SK-N-SH (cell line): ENCODE measurements around the gene GCLC. TPM values are rescaled to one million over a fixed set of nuclear protein-coding genes. Genes with fewer than 3 reads are reported as not detected.

Experiments used
- CTCF ChIA-PET: fragments of 300-600, 350-600 bp; formaldehyde crosslinking; extraction: SDS; loops from one replicate; lab custom pipeline; 2021; lab: Yijun Ruan, JAX
- POLR2A ChIA-PET: fragments of 350-600 bp; sonication (Branson Sonifier 250); formaldehyde crosslinking; extraction: SDS; loops from one replicate; lab custom pipeline; 2020; ENCODE audit warnings: antibody characterized with exemption, inconsistent platforms; lab: Yijun Ruan, JAX
- DNase-seq: peaks from one replicate; pipeline ENCODE4 v3.0.0; 2012
- H2AFZ ChIP-seq: fragments of 200-600 bp; sonication (generic); 2 replicates; pipeline ENCODE4 v1.8.1; 2016; ENCODE audit warnings: antibody characterized with exemption, mild to moderate bottlenecking, low read depth
- H3F3A ChIP-seq: fragments of 200-600 bp; sonication (generic); replicated peaks from 2 replicates; pipeline ENCODE3; 2016; ENCODE audit warnings: antibody characterized with exemption, mild to moderate bottlenecking; ENCODE audit not compliant: insufficient read depth
- H3K27ac ChIP-seq, 2 experiments: fragments of 200-500 bp in 1 of 2; fragments of 200-600 bp in 1 of 2; sonication (Bioruptor generic) in 1 of 2; sonication (generic), shearing (Covaris generic) in 1 of 2; 2 replicates each; pipeline versions ENCODE4 v1.5.1 to v1.6.1; 2014 to 2016; ENCODE audit warnings: low read depth in 2 of 2, inconsistent platforms in 1 of 2, low read length in 1 of 2, mild to moderate bottlenecking in 1 of 2, mixed read lengths in 1 of 2
- H3K27me3 ChIP-seq: fragments of 200-600 bp; sonication (generic), shearing (Covaris generic); 2 replicates; pipeline ENCODE4 v1.6.1; 2016; ENCODE audit warnings: mixed run types; ENCODE audit not compliant: insufficient read depth
- H3K36me3 ChIP-seq, 2 experiments: fragments of 200-500 bp in 1 of 2; fragments of 200-600 bp in 1 of 2; sonication (Bioruptor generic) in 1 of 2; sonication (generic) in 1 of 2; replicated peaks in 1 of 2; 2 replicates each; pipeline versions ENCODE3 to v1.5.1; 2014 to 2016; ENCODE audit warnings: low read length in 1 of 2, mild to moderate bottlenecking in 1 of 2; ENCODE audit not compliant: insufficient read depth in 2 of 2, control insufficient read depth in 1 of 2
- H3K4me1 ChIP-seq, 2 experiments: fragments of 200-500 bp in 1 of 2; fragments of 200-600 bp in 1 of 2; sonication (Bioruptor generic) in 1 of 2; sonication (generic), shearing (Covaris generic) in 1 of 2; 2 replicates each; pipeline versions ENCODE4 v1.5.1 to v1.6.1; 2014 to 2016; ENCODE audit warnings: low read depth in 1 of 2, low read length in 1 of 2, mixed run types in 1 of 2; ENCODE audit not compliant: insufficient read depth in 2 of 2, control insufficient read depth in 1 of 2
- H3K4me2 ChIP-seq: fragments of 200-600 bp; sonication (generic), shearing (Covaris generic); 2 replicates; pipeline ENCODE4 v1.6.1; 2017; ENCODE audit warnings: mixed run types
- H3K4me3 ChIP-seq, 2 experiments: fragments of 200-500 bp in 1 of 2; fragments of 200-600 bp in 1 of 2; sonication (Bioruptor generic) in 1 of 2; sonication (generic), shearing (Covaris generic) in 1 of 2; 2 replicates each; pipeline versions ENCODE4 v1.5.1 to v1.8.1; 2014 to 2016; ENCODE audit warnings: low read depth in 2 of 2, inconsistent platforms in 1 of 2, low read length in 1 of 2, mild to moderate bottlenecking in 1 of 2, mixed read lengths in 1 of 2, moderate library complexity in 1 of 2
- H3K79me2 ChIP-seq: fragments of 200-600 bp; sonication (generic); 2 replicates; pipeline ENCODE4 v1.8.1; 2017; ENCODE audit warnings: mild to moderate bottlenecking; ENCODE audit not compliant: insufficient read depth
- H3K9ac ChIP-seq: fragments of 200-600 bp; sonication (generic); 2 replicates; pipeline ENCODE4 v1.6.1; 2017; ENCODE audit warnings: mixed run types
- H3K9me2 ChIP-seq: fragments of 200-600 bp; sonication (generic); 2 replicates; pipeline ENCODE4 v1.6.1; 2017; ENCODE audit warnings: mixed run types
- H3K9me3 ChIP-seq: fragments of 200-600 bp; sonication (generic); 2 replicates; pipeline ENCODE4 v1.6.1; 2017; ENCODE audit warnings: mixed run types, mild to moderate bottlenecking, moderate library complexity
- H4K20me1 ChIP-seq: fragments of 200-600 bp; sonication (generic); 2 replicates; pipeline ENCODE4 v1.6.1; 2017; ENCODE audit warnings: mild to moderate bottlenecking, mixed run types; ENCODE audit not compliant: insufficient read depth
- CTCF ChIP-seq: fragments of 200-600 bp; sonication (generic); IDR thresholded peaks from 2 replicates; pipeline ENCODE4 v1.6.1; 2017; ENCODE audit warnings: antibody characterized with exemption, mild to moderate bottlenecking, moderate library complexity
- GATA2 ChIP-seq: sonication (generic); formaldehyde crosslinking; IDR thresholded peaks from 2 replicates; pipeline ENCODE4 v1.5.0; 2020; ENCODE audit warnings: mild to moderate bottlenecking, missing genetic modification reagents
- IRF3 ChIP-seq: fragments of 150-350 bp; IDR thresholded peaks from 2 replicates; pipeline ENCODE4 v1.6.1; 2016; ENCODE audit warnings: mild to moderate bottlenecking, low read depth, low read length
- MXI1 ChIP-seq: IDR thresholded peaks from 2 replicates; pipeline ENCODE4 v1.6.1; 2012; ENCODE audit warnings: mild to moderate bottlenecking, low read depth, low read length, improper control_type of control experiment
- NFIC ChIP-seq: IDR thresholded peaks from 2 replicates; pipeline ENCODE4 v1.4.0; 2012; ENCODE audit warnings: borderline replicate concordance
- NRF1 ChIP-seq: IDR thresholded peaks from 2 replicates; pipeline ENCODE4 v1.6.1; 2012; ENCODE audit warnings: low read depth, mild to moderate bottlenecking, low read length
- REST ChIP-seq: IDR thresholded peaks from 2 replicates; pipeline ENCODE4 v1.6.1; 2012; ENCODE audit warnings: mild to moderate bottlenecking, low read depth, low read length, moderate library complexity
- RFX5 ChIP-seq: IDR thresholded peaks from 2 replicates; pipeline ENCODE4 v1.6.1; 2012; ENCODE audit warnings: mild to moderate bottlenecking, improper control_type of control experiment, low read length
- RXRA ChIP-seq: IDR thresholded peaks from 2 replicates; pipeline ENCODE4 v1.4.0; 2012; ENCODE audit warnings: low read depth, mild to moderate bottlenecking, borderline replicate concordance
- TAF1 ChIP-seq: IDR thresholded peaks from 2 replicates; pipeline ENCODE4 v1.6.1; 2012; ENCODE audit warnings: low read depth, mild to moderate bottlenecking, low read length, moderate library complexity, borderline replicate concordance
- USF2 ChIP-seq: fragments of 150-350 bp; IDR thresholded peaks from 2 replicates; pipeline ENCODE4 v1.6.1; 2017; ENCODE audit warnings: antibody characterized with exemption, low read length, low read depth, borderline replicate concordance
- YY1 ChIP-seq: IDR thresholded peaks from 2 replicates; pipeline ENCODE4 v1.4.0; 2012; ENCODE audit warnings: low read depth, mild to moderate bottlenecking
- WGBS: methylation state at CpG from one replicate; pipeline ENCODE4 v1.1.6; 2017; ENCODE audit warnings: low lambda C conversion rate; 5-methylcytosine and 5-hydroxymethylcytosine counted together
- polyA plus RNA-seq, 3 experiments: library from polyadenylated mRNA; depleted of rRNA; stranded (reverse); fragments of >200 nt; gene quantifications; 2 replicates each; pipeline ENCODE4 v1.2.3, GENCODE V29; 2012

GCLC gene
- polyA plus RNA-seq, 1 of the 3 experiments (the other 2 are of a cell fraction): 7.5 TPM

GRCh38 chr6:53479871-53480270, 65.0 kb downstream of the GCLC start:
- Histone ChIP-seq H3K4me1 (peaks cover 0 to 8% of the 10 kb centered on the region in 2 experiments; a peak in 2 of 4 replicates), H3K4me3 (no peak overlapping the region), H2AFZ (no peak overlapping the region)
- WGBS: 49% methylated on average over 1 of the region's 1 CpG
- TF ChIP-seq YY1 (no peak), REST (no peak), USF2 (no peak), IRF3 (no peak), NFIC (no peak), TAF1 (no peak), GATA2 (CRISPR knock-in tag) (no peak), NRF1 (no peak)
- TF ChIP-seq, all 33 proteins: peak for 0
- Histone ChIP-seq H3K27me3 (no peaks in the 10 kb centered on the region; the same call in 1 of the 2 replicates), H4K20me1 (no peaks in the 10 kb centered on the region), H3K9me2 (no peaks in the 10 kb centered on the region), H3K36me3 (no peaks in the 10 kb centered on the region), H3F3A (no peaks in the 10 kb centered on the region), H3K9me3 (no peaks in the 10 kb centered on the region), H3K79me2 (no peaks in the 10 kb centered on the region), H3K4me2 (no peak overlapping the region), H3K27ac (no peak overlapping the region), H3K9ac (no peak overlapping the region)
- no peak for DNase-seq
- CTCF ChIA-PET: interaction anchor here (1.1 to 3.5 kb wide), 4 partner anchors 13 to 307 kb away, joined by 3 to 12 read pairs (median 5); no protein-coding TSS in a partner anchor
- POLR2A ChIA-PET: no interaction called here

GRCh38 chr6:53476964-53477363, 67.9 kb downstream of the GCLC start:
- H4K20me1 ChIP-seq: no peaks in the 10 kb centered on the region
- H3K4me3 ChIP-seq: no peak overlapping the region
- no peaks in the 10 kb centered on the region for H3K9me2 ChIP-seq
- H2AFZ ChIP-seq: no peak overlapping the region
- no peaks in the 10 kb centered on the region for H3K9me3 ChIP-seq
- H3K27ac ChIP-seq: no peak overlapping the region
- no peak for DNase-seq
- no peaks in the 10 kb centered on the region for H3K4me1 ChIP-seq
- H3F3A ChIP-seq: no peaks in the 10 kb centered on the region
- WGBS: 91% methylated on average over 1 of the region's 1 CpG
- H3K27me3 ChIP-seq: no peaks in the 10 kb centered on the region; the same call in 1 of the 2 replicates
- H3K9ac ChIP-seq: no peak overlapping the region
- no peak for TF ChIP-seq MXI1
- TF ChIP-seq USF2: no peak
- TF ChIP-seq CTCF: no peak
- TF ChIP-seq IRF3: no peak
- TF ChIP-seq TAF1: no peak
- no peak for TF ChIP-seq RXRA
- TF ChIP-seq YY1: no peak
- TF ChIP-seq NFIC: no peak
- TF ChIP-seq RFX5: no peak
- H3K79me2 ChIP-seq: no peaks in the 10 kb centered on the region
- no peak overlapping the region for H3K4me2 ChIP-seq
- CTCF ChIA-PET: interaction anchor here (1.0 to 1.8 kb wide), 3 partner anchors 16 to 304 kb away, joined by 3 to 6 read pairs (median 4); no protein-coding TSS in a partner anchor
- POLR2A ChIA-PET: no interaction called here
- H3K36me3 ChIP-seq: no peaks in the 10 kb centered on the region
